PC-9 (cell line): ENCODE results near the gene DCP2. TPM values are rescaled to one million over a fixed set of nuclear protein-coding genes. Genes with fewer than 3 reads are reported as not detected.

Experiments used
- BruUV-seq: library from RNA; stranded (reverse); fragments of 400-500 nt; replicated peaks from 2 replicates; lab custom pipeline; 2021; lab: Mats Ljungman, UMichigan
- CTCF ChIA-PET: fragments of 300-600 bp; sonication (Branson Sonifier 250); formaldehyde crosslinking; loops from one replicate; lab custom pipeline; 2022; ENCODE audit warnings: antibody characterized with exemption; lab: Charles Lee
- POLR2A ChIA-PET: fragments of 300-600 bp; sonication (Branson Sonifier 250); formaldehyde crosslinking; loops from one replicate; lab custom pipeline; 2022; ENCODE audit warnings: antibody characterized with exemption; ENCODE audit not compliant: unreplicated experiment; lab: Charles Lee
- DNase-seq, 2 experiments: peaks; one replicate each; pipeline versions ENCODE4 v3.0.0 to v3.0.0-alpha.2; 2015 to 2022; ENCODE audit warnings: mixed read lengths in 1 of 2
- H2AFZ ChIP-seq: fragments of 200-600 bp; sonication (generic); 2 replicates; pipeline ENCODE4 v1.8.1; 2017; ENCODE audit warnings: antibody characterized with exemption
- H3F3A ChIP-seq: fragments of 200-600 bp; sonication (generic); 2 replicates; pipeline ENCODE4 v1.8.1; 2017; ENCODE audit warnings: antibody characterized with exemption, mild to moderate bottlenecking, low read depth; ENCODE audit not compliant: insufficient read depth
- H3K27ac ChIP-seq: fragments of 200-600 bp; sonication (generic); 2 replicates; pipeline ENCODE4 v1.6.1; 2016; ENCODE audit warnings: mixed run types
- H3K27me3 ChIP-seq: fragments of 200-600 bp; sonication (generic); 2 replicates; pipeline ENCODE4 v1.6.1; 2016; ENCODE audit warnings: low read depth, mixed run types; ENCODE audit not compliant: insufficient read depth
- H3K36me3 ChIP-seq: fragments of 200-600 bp; sonication (generic); 2 replicates; pipeline ENCODE4 v1.6.1; 2016; ENCODE audit warnings: low read depth, mixed run types
- H3K4me1 ChIP-seq: fragments of 200-600 bp; sonication (generic); replicated peaks from 2 replicates; pipeline ENCODE4 v1.6.1; 2016; ENCODE audit warnings: mixed run types; ENCODE audit not compliant: insufficient read depth
- H3K4me2 ChIP-seq: fragments of 200-600 bp; sonication (generic); 2 replicates; pipeline ENCODE4 v1.6.1; 2017; ENCODE audit warnings: mixed run types
- H3K4me3 ChIP-seq: fragments of 200-600 bp; sonication (generic); 2 replicates; pipeline ENCODE4 v1.6.1; 2016; ENCODE audit warnings: mixed run types
- H3K79me2 ChIP-seq: fragments of 200-600 bp; sonication (generic); 2 replicates; pipeline ENCODE4 v1.6.1; 2017; ENCODE audit warnings: low read depth, mixed run types
- H3K9me2 ChIP-seq: fragments of 200-600 bp; sonication (generic); 2 replicates; pipeline ENCODE4 v1.8.1; 2017; ENCODE audit warnings: mild to moderate bottlenecking; ENCODE audit not compliant: insufficient read depth
- H3K9me3 ChIP-seq: fragments of 200-600 bp; sonication (generic); 2 replicates; pipeline ENCODE4 v1.8.1; 2016; ENCODE audit warnings: low read depth; ENCODE audit not compliant: insufficient read depth
- H4K20me1 ChIP-seq: fragments of 200-600 bp; sonication (generic); 2 replicates; pipeline ENCODE4 v1.8.1; 2017; ENCODE audit not compliant: insufficient read depth
- EZH2 ChIP-seq: fragments of 200-600 bp; sonication (generic); IDR thresholded peaks from 2 replicates; pipeline ENCODE4 v1.8.0; 2017; ENCODE audit warnings: antibody characterized with exemption, low read depth
- intact Hi-C: fragments of 100-400 bp; cut with micrococcal nuclease; formaldehyde crosslinking; loops from one replicate; pipeline ENCODE4 v1.10.0; 2022; ENCODE audit not compliant: unreplicated experiment
- total RNA-seq: library from RNA; stranded (reverse); gene quantifications from 2 replicates; pipeline ENCODE4 v1.2.3, GENCODE V29; 2021
- TF ChIP-seq, protein P1 (sequence below): fragments of 200-600 bp; sonication (generic); conservative IDR thresholded peaks from 2 replicates; pipeline ENCODE4 v1.6.1; 2017; ENCODE audit warnings: mixed run types, antibody characterized with exemption, mild to moderate bottlenecking, moderate library complexity

The DCP2 gene
- total RNA-seq, 1 experiment from 2014 or later: 45.6 TPM

GRCh38 chr5:113048931-113049330 is 72.3 kb downstream of the DCP2 start:
- Histone ChIP-seq H3K4me2 (no peak overlapping the region), H3K9me2 (no peaks in the 10 kb centered on the region), H3K4me1 (0 out of 2 replicates have a peak, but pooled peaks cover 4% of the 10 kb centered on the region), H3K27me3 (no peaks in the 10 kb centered on the region), H3F3A (no peaks in the 10 kb centered on the region), H3K79me2 (no peaks in the 10 kb centered on the region), H3K9me3 (no peaks in the 10 kb centered on the region), H3K4me3 (no peak overlapping the region), H2AFZ (no peak overlapping the region), H3K27ac (no peak overlapping the region), H4K20me1 (no peaks in the 10 kb centered on the region), H3K36me3 (no peaks in the 10 kb centered on the region)
- BruUV-seq: no TSS peak
- ChIA-PET POLR2A (no interaction called here), CTCF (interaction anchor here (0.6 kb wide), 1 partner anchor 496 kb away, joined by 9 read pairs; no protein-coding TSS in a partner anchor)
- intact Hi-C loops: no loop called here
- TF ChIP-seq, protein P1, sequence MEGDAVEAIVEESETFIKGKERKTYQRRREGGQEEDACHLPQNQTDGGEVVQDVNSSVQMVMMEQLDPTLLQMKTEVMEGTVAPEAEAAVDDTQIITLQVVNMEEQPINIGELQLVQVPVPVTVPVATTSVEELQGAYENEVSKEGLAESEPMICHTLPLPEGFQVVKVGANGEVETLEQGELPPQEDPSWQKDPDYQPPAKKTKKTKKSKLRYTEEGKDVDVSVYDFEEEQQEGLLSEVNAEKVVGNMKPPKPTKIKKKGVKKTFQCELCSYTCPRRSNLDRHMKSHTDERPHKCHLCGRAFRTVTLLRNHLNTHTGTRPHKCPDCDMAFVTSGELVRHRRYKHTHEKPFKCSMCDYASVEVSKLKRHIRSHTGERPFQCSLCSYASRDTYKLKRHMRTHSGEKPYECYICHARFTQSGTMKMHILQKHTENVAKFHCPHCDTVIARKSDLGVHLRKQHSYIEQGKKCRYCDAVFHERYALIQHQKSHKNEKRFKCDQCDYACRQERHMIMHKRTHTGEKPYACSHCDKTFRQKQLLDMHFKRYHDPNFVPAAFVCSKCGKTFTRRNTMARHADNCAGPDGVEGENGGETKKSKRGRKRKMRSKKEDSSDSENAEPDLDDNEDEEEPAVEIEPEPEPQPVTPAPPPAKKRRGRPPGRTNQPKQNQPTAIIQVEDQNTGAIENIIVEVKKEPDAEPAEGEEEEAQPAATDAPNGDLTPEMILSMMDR: no peak
- no peak for DNase-seq

GRCh38 chr5:113050721-113051382 is 74.3 kb downstream of the DCP2 start:
- Histone ChIP-seq H3K4me2 (no peak overlapping the region), H3K36me3 (no peaks in the 10 kb centered on the region), H3K9me3 (no peaks in the 10 kb centered on the region), H3K79me2 (no peaks in the 10 kb centered on the region), H3K27me3 (no peaks in the 10 kb centered on the region), H2AFZ (no peak overlapping the region), H3K4me3 (no peak overlapping the region), H3F3A (no peaks in the 10 kb centered on the region), H3K4me1 (0 out of 2 replicates have a peak, but pooled peaks cover 4% of the 10 kb centered on the region), H3K27ac (no peak overlapping the region), H4K20me1 (no peaks in the 10 kb centered on the region), H3K9me2 (no peaks in the 10 kb centered on the region)
- ChIA-PET POLR2A (no interaction called here), CTCF (no interaction called here)
- TF ChIP-seq, protein P1: no peak
- no peak for TF ChIP-seq EZH2
- DNase-seq: no peak
- intact Hi-C loops: no loop called here
- BruUV-seq: no TSS peak

DNA sequence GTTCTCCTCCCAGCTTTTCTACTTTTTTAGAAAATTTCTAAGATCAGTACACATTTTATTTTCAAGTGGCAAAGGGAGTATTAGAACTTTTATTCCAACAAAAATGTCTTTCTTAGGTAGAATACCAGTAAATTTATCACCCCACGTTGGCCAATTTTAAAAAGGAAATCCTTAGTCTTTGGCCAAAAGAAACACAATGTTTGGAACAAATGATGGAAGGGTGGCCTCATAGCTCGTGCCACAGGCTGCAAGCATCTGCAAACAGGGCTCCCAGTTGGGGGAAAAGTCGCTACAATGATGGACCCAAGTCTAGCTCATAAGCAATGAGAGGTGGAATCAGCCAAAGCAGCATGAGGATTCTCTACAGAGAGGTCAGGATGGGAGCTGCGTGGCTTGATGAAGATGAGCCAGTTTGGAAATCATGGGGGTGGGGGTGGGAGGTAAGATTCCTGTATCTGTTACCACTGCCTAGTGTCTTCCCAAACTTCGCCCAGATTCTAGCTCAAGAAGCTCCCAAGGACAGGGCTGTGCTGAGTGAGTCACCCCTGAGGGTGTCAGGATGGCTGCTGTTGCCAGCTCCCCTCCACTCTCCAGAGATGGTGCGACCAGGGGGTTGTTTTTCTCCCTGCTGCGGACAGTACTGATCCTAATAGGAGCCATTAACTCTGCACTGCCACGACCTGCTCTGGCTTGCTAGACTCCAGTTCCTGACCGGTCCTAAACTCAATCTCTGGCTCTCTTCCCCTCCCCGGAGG is 75.6 kb downstream of the DCP2 start:
- Histone ChIP-seq H3F3A (no peaks in the 10 kb centered on the region), H3K4me2 (no peak overlapping the region), H4K20me1 (no peaks in the 10 kb centered on the region), H3K27me3 (no peaks in the 10 kb centered on the region), H2AFZ (no peak overlapping the region), H3K79me2 (no peaks in the 10 kb centered on the region), H3K27ac (no peak overlapping the region), H3K9me3 (no peaks in the 10 kb centered on the region), H3K4me1 (0 out of 2 replicates have a peak, but pooled peaks cover 4% of the 10 kb centered on the region), H3K4me3 (no peak overlapping the region), H3K36me3 (no peaks in the 10 kb centered on the region), H3K9me2 (no peaks in the 10 kb centered on the region)
- TF ChIP-seq EZH2: no peak
- TF ChIP-seq, protein P1: no peak
- POLR2A ChIA-PET: no interaction called here
- no peak for DNase-seq
- no TSS peak for BruUV-seq
- CTCF ChIA-PET: no interaction called here
- intact Hi-C loops: no loop called here
